Measurements from ENCODE around the gene VAV2. TPM values are rescaled to one million over a fixed set of nuclear protein-coding genes. Genes with fewer than 3 reads are reported as not detected.

Gene VAV2
- total RNA-seq, 2 experiments from 2014 or later, result 11.0 to 27.8 TPM

DNA sequence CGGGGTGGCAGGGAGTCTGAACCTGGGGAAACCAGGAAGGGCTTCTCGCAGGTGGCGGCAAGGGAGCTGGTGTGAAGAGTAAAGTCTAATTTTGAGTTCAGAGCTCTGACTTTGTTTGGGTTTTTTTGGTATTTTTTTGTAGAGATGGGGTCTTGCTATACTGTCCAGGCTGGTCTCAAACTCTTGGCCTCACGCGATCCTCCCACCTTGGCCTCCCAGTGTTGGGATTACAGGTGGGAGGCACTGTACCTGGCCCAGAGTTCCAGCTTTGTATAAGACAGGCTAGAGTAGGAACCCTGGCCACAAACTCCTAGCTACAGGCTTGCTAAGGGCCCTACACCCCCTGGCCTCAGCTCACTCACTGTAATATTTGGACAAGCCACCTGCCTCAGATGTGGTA is 148.9 kb downstream of the VAV2 start:
- BruUV-seq (replicated peaks), result no TSS peak
- no peaks in the 10 kb centered on the region for H3K9me2 ChIP-seq (ENCODE audit: insufficient read depth, low read length)
- no peak for TF ChIP-seq EZH2phosphoT487 (IDR thresholded peaks at IDR 0.05; ENCODE audit: borderline replicate concordance, low read depth, low read length)
- TF ChIP-seq, protein P1, sequence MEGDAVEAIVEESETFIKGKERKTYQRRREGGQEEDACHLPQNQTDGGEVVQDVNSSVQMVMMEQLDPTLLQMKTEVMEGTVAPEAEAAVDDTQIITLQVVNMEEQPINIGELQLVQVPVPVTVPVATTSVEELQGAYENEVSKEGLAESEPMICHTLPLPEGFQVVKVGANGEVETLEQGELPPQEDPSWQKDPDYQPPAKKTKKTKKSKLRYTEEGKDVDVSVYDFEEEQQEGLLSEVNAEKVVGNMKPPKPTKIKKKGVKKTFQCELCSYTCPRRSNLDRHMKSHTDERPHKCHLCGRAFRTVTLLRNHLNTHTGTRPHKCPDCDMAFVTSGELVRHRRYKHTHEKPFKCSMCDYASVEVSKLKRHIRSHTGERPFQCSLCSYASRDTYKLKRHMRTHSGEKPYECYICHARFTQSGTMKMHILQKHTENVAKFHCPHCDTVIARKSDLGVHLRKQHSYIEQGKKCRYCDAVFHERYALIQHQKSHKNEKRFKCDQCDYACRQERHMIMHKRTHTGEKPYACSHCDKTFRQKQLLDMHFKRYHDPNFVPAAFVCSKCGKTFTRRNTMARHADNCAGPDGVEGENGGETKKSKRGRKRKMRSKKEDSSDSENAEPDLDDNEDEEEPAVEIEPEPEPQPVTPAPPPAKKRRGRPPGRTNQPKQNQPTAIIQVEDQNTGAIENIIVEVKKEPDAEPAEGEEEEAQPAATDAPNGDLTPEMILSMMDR (conservative IDR thresholded peaks at IDR 0.05; ENCODE audit: low read length), result no peak
- ChIA-PET CTCF (ENCODE audit: unreplicated experiment) (no interaction called here), POLR2A (no interaction called here)
- no peaks in the 10 kb centered on the region for H3K79me2 ChIP-seq (ENCODE audit: insufficient read depth, low read depth, low read length)
- no peaks in the 10 kb centered on the region for H3K36me3 ChIP-seq (ENCODE audit: insufficient read depth, low read length)
- no peaks in the 10 kb centered on the region for H3K9me3 ChIP-seq (ENCODE audit: low read length)
- H4K20me1 ChIP-seq (ENCODE audit: insufficient read depth, low read length), result no peaks in the 10 kb centered on the region
- no peak overlapping the region for H3K4me3 ChIP-seq (ENCODE audit: low read depth, low read length, poor library complexity, severe bottlenecking)
- no peak for DNase-seq (ENCODE audit: low spot score)
- no peak overlapping the region for H2AFZ ChIP-seq (ENCODE audit: low read length)
- intact Hi-C loops (cut with micrococcal nuclease; ENCODE audit: unreplicated experiment), result no loop called here
- no peak overlapping the region for H3K4me2 ChIP-seq (ENCODE audit: low read length)
- H3K27ac ChIP-seq (ENCODE audit: low read depth, low read length, poor library complexity, severe bottlenecking), result no peak overlapping the region
- H3K4me1 ChIP-seq (ENCODE audit: insufficient read depth, low read length, poor library complexity, severe bottlenecking), result no peaks in the 10 kb centered on the region

DNA sequence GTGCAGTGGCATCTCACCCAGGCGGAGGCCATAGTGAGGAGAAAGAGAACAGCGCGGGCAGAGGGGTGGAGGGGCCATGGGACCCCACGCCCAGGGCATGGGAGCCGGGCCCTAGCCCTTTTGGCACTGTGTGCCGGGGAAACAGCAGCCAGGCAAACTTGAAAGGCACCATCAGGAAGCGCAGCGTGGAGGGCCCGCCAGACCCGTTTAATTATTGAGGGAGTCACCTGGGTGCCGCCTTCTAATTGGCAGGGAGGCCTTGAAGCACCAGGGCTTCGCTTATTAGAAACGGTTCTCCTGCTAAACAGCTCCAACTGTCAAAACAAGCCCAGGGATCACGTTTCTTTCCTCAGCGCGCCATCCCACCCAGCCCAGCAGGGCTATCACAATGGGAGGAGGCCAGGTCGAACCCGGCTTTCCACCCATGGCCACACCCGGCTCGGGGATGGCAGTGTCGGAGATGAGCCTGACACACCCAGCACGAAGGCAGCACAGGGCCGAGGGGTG is 149.3 kb downstream of the VAV2 start:
- no peaks in the 10 kb centered on the region for H3K4me1 ChIP-seq (ENCODE audit: insufficient read depth, low read length, poor library complexity, severe bottlenecking)
- no peaks in the 10 kb centered on the region for H3K36me3 ChIP-seq (ENCODE audit: insufficient read depth, low read length)
- H2AFZ ChIP-seq (ENCODE audit: low read length), result no peak overlapping the region
- H3K9me2 ChIP-seq (ENCODE audit: insufficient read depth, low read length), result no peaks in the 10 kb centered on the region
- no peaks in the 10 kb centered on the region for H3K79me2 ChIP-seq (ENCODE audit: insufficient read depth, low read depth, low read length)
- ChIA-PET CTCF (ENCODE audit: unreplicated experiment) (no interaction called here), POLR2A (no interaction called here)
- no peaks in the 10 kb centered on the region for H3K9me3 ChIP-seq (ENCODE audit: low read length)
- no peak overlapping the region for H3K27ac ChIP-seq (ENCODE audit: low read depth, low read length, poor library complexity, severe bottlenecking)
- no peak overlapping the region for H3K4me3 ChIP-seq (ENCODE audit: low read depth, low read length, poor library complexity, severe bottlenecking)
- H3K4me2 ChIP-seq (ENCODE audit: low read length), result no peak overlapping the region
- BruUV-seq (replicated peaks), result no TSS peak
- no peaks in the 10 kb centered on the region for H4K20me1 ChIP-seq (ENCODE audit: insufficient read depth, low read length)
- TF ChIP-seq EZH2phosphoT487 (IDR thresholded peaks at IDR 0.05; ENCODE audit: borderline replicate concordance, low read depth, low read length), result no peak
- TF ChIP-seq, protein P1 (conservative IDR thresholded peaks at IDR 0.05; ENCODE audit: low read length), result no peak
- no peak for DNase-seq (ENCODE audit: low spot score)
- intact Hi-C loops (cut with micrococcal nuclease; ENCODE audit: unreplicated experiment), result no loop called here

DNA sequence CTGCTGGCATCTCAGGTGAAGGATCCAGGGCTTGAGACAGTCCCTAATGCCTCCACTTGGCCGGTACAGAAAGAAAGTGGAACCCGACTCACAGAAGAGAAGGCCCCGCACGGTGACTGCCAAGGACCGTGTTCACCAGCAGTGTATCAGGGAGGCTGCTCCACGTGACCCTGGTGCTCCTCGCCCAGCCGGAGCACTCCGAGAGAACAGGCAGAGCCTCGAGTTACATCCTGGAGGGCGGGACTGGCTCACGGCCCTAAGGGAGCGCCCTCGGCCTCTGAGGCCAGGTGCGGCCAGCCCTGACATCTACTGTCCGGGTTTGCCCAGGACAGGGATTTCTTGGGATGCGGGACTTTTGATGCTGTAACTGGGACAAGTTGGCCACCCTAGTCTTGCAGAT is 149.9 kb downstream of the VAV2 start:
- POLR2A ChIA-PET, result no interaction called here

More for the DNA sequence above, 149.9 kb downstream of the VAV2 start:
- Histone ChIP-seq H3K36me3 (ENCODE audit: insufficient read depth, low read length) (no peaks in the 10 kb centered on the region), H3K4me2 (ENCODE audit: low read length) (no peak overlapping the region), H3K9me2 (ENCODE audit: insufficient read depth, low read length) (no peaks in the 10 kb centered on the region), H3K27ac (ENCODE audit: low read depth, low read length, poor library complexity, severe bottlenecking) (no peak overlapping the region), H2AFZ (ENCODE audit: low read length) (no peak overlapping the region), H3K4me3 (ENCODE audit: low read depth, low read length, poor library complexity, severe bottlenecking) (no peak overlapping the region), H3K4me1 (ENCODE audit: insufficient read depth, low read length, poor library complexity, severe bottlenecking) (no peaks in the 10 kb centered on the region), H3K9me3 (ENCODE audit: low read length) (no peaks in the 10 kb centered on the region), H3K79me2 (ENCODE audit: insufficient read depth, low read depth, low read length) (no peaks in the 10 kb centered on the region), H4K20me1 (ENCODE audit: insufficient read depth, low read length) (no peaks in the 10 kb centered on the region)
- CTCF ChIA-PET (ENCODE audit: unreplicated experiment), result no interaction called here
- no peak for TF ChIP-seq EZH2phosphoT487 (IDR thresholded peaks at IDR 0.05; ENCODE audit: borderline replicate concordance, low read depth, low read length)
- TF ChIP-seq, protein P1 (conservative IDR thresholded peaks at IDR 0.05; ENCODE audit: low read length), result no peak
- intact Hi-C loops (cut with micrococcal nuclease; ENCODE audit: unreplicated experiment), result no loop called here
- no peak for DNase-seq (ENCODE audit: low spot score)
- no TSS peak for BruUV-seq (replicated peaks)
